Lower leg skin (tissue), 3 donors: ENCODE results near the gene CPEB3.

Source experiments
- POLR2A ChIP-seq, 2 donors: fragments of 450-650 bp; IDR thresholded peaks; one replicate each; pipeline ENCODE4 v1.6.1; 2016 to 2017; ENCODE audit warnings: antibody characterized with exemption in 2 of 2, mild to moderate bottlenecking in 1 of 2, moderate library complexity in 1 of 2
- TF ChIP-seq, protein P1 (sequence below), 3 donors: fragments of 450-650 bp; IDR thresholded peaks; one replicate each; pipeline ENCODE4 v1.5.1; 2016; ENCODE audit warnings: antibody characterized with exemption in 3 of 3, mild to moderate bottlenecking in 3 of 3, moderate library complexity in 2 of 3

DNA sequence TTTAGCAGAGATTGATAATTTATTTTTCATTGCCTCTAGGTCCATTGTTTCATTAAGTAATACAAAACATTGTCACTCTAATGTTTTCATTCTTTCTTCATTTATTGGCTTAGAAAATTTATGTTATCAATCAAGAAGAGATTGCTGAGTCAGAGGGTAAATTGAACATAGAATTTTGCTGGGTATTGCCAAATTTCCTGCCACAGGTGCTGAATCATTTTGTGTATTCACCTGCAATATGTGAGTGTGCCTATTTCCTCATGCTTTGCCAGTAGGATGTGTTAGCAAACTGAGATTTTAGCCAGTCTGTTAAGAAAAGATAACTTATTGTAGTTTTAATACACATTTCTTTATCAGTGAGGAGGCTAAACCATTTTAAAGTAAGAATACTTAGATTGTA, 38.1 kb upstream of the CPEB3 start:
- TF ChIP-seq, protein P1, sequence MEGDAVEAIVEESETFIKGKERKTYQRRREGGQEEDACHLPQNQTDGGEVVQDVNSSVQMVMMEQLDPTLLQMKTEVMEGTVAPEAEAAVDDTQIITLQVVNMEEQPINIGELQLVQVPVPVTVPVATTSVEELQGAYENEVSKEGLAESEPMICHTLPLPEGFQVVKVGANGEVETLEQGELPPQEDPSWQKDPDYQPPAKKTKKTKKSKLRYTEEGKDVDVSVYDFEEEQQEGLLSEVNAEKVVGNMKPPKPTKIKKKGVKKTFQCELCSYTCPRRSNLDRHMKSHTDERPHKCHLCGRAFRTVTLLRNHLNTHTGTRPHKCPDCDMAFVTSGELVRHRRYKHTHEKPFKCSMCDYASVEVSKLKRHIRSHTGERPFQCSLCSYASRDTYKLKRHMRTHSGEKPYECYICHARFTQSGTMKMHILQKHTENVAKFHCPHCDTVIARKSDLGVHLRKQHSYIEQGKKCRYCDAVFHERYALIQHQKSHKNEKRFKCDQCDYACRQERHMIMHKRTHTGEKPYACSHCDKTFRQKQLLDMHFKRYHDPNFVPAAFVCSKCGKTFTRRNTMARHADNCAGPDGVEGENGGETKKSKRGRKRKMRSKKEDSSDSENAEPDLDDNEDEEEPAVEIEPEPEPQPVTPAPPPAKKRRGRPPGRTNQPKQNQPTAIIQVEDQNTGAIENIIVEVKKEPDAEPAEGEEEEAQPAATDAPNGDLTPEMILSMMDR (IDR thresholded peaks at IDR 0.05) = no peak
- no peak for TF ChIP-seq POLR2A (IDR thresholded peaks at IDR 0.05)
